ACC112 (cell line): ENCODE data around the gene TRIM56.

Experiments
- H2AFZ ChIP-seq: fragments of 200-600 bp; sonication (generic); one replicate; pipeline ENCODE4 v1.6.0; 2017; ENCODE audit warnings: antibody characterized with exemption, low read length; ENCODE audit not compliant: unreplicated experiment
- H3K27ac ChIP-seq: fragments of 200-600 bp; sonication (generic); 2 replicates; pipeline ENCODE4 v1.5.1; 2014; ENCODE audit warnings: low read depth, mild to moderate bottlenecking, antibody characterized with exemption, low read length, moderate library complexity
- H3K27me3 ChIP-seq: fragments of 200-600 bp; sonication (generic); 2 replicates; pipeline ENCODE4 v1.6.1; 2014; ENCODE audit warnings: mild to moderate bottlenecking, antibody characterized with exemption, low read length, moderate library complexity, mixed read lengths; ENCODE audit not compliant: insufficient read depth
- H3K36me3 ChIP-seq: fragments of 200-600 bp; sonication (generic); 2 replicates; pipeline ENCODE4 v1.6.1; 2016; ENCODE audit warnings: mild to moderate bottlenecking, antibody characterized with exemption, low read length, moderate library complexity, mixed read lengths; ENCODE audit not compliant: insufficient read depth
- H3K4me1 ChIP-seq: fragments of 200-600 bp; sonication (generic); one replicate; pipeline ENCODE4 v1.6.1; 2016; ENCODE audit warnings: low read length, mixed read lengths; ENCODE audit not compliant: insufficient read depth, unreplicated experiment, control insufficient read depth
- H3K4me3 ChIP-seq: fragments of 200-600 bp; sonication (generic); 2 replicates; pipeline ENCODE4 v1.5.1; 2014; ENCODE audit warnings: mild to moderate bottlenecking, low read depth, low read length
- H3K79me2 ChIP-seq: fragments of 200-600 bp; sonication (generic); one replicate; pipeline ENCODE4 v1.6.0; 2016; ENCODE audit warnings: low read length; ENCODE audit not compliant: control insufficient read depth, unreplicated experiment, insufficient read depth

Gene TRIM56

GRCh38 chr7:101122933-101123702, 37.8 kb downstream of the TRIM56 start:
- Histone ChIP-seq H3K36me3 (peaks cover 11% of the 10 kb centered on the region), H3K79me2 (peaks cover 30% of the 10 kb centered on the region), H3K4me3 (peak overlapping the region; percentile 60), H3K27ac (peak overlapping the region; percentile 100), H2AFZ (no peak overlapping the region), H3K4me1 (peaks cover 74% of the 10 kb centered on the region), H3K27me3 (no peaks in the 10 kb centered on the region)

- H2AFZ ChIP-seq = no peak overlapping the region
- peaks cover 17% of the 10 kb centered on the region for H3K36me3 ChIP-seq
- H3K27me3 ChIP-seq = no peaks in the 10 kb centered on the region
- peaks cover 36% of the 10 kb centered on the region for H3K79me2 ChIP-seq
- peak overlapping the region; percentile 100 for H3K27ac ChIP-seq
- H3K4me3 ChIP-seq = no peak overlapping the region
- peaks cover 69% of the 10 kb centered on the region for H3K4me1 ChIP-seq
Observed at GRCh38 chr7:101123703-101124068, 38.4 kb downstream of the TRIM56 start.

GRCh38 chr7:101124376-101125056, 39.2 kb downstream of the TRIM56 start:
- Histone ChIP-seq H3K79me2 (peaks cover 41% of the 10 kb centered on the region), H2AFZ (no peak overlapping the region), H3K27ac (peak overlapping the region; percentile 100), H3K4me3 (no peak overlapping the region), H3K4me1 (peaks cover 64% of the 10 kb centered on the region), H3K27me3 (no peaks in the 10 kb centered on the region), H3K36me3 (peaks cover 19% of the 10 kb centered on the region)

- Histone ChIP-seq H3K4me1 (peaks cover 60% of the 10 kb centered on the region), H3K4me3 (peak overlapping the region; percentile 96), H3K36me3 (peaks cover 26% of the 10 kb centered on the region), H3K27ac (peak overlapping the region; percentile 100), H2AFZ (no peak overlapping the region), H3K27me3 (no peaks in the 10 kb centered on the region), H3K79me2 (peaks cover 42% of the 10 kb centered on the region)
Observed at GRCh38 chr7:101125989-101126650, 40.8 kb downstream of the TRIM56 start.

GRCh38 chr7:101126651-101127459, 41.6 kb downstream of the TRIM56 start, which contains the start of gene SERPINE1:
TSS of gene SERPINE1 (plus strand) at chr7:101127104. CDS start at chr7:101128394, 1,290 bp downstream.
- Histone ChIP-seq H2AFZ (no peak within 1 kb of the TSS), H3K4me3 (peak within 1 kb of the TSS; percentile 96), H3K36me3 (peaks cover 26% of the 10 kb centered on the region), H3K79me2 (peaks cover 42% of the 10 kb centered on the region), H3K4me1 (peaks cover 53% of the 10 kb centered on the region), H3K27ac (peak within 1 kb of the TSS; percentile 100), H3K27me3 (no peaks in the 10 kb centered on the region)

- Histone ChIP-seq H3K27ac (peak overlapping the region; percentile 100), H2AFZ (no peak overlapping the region), H3K4me3 (peak overlapping the region; percentile 96), H3K79me2 (peaks cover 42% of the 10 kb centered on the region), H3K36me3 (peaks cover 30% of the 10 kb centered on the region), H3K27me3 (no peaks in the 10 kb centered on the region), H3K4me1 (peaks cover 47% of the 10 kb centered on the region)
Observed at GRCh38 chr7:101127460-101128039, 42.3 kb downstream of the TRIM56 start.

GRCh38 chr7:101128040-101128834, 43.0 kb downstream of the TRIM56 start:
- peak overlapping the region; percentile 96 for H3K4me3 ChIP-seq
- peaks cover 38% of the 10 kb centered on the region for H3K79me2 ChIP-seq
- no peaks in the 10 kb centered on the region for H3K27me3 ChIP-seq
- H2AFZ ChIP-seq = no peak overlapping the region
- peaks cover 41% of the 10 kb centered on the region for H3K4me1 ChIP-seq
- peaks cover 30% of the 10 kb centered on the region for H3K36me3 ChIP-seq
- H3K27ac ChIP-seq = peak overlapping the region; percentile 100

- Histone ChIP-seq H3K4me3 (peak overlapping the region; percentile 96), H3K79me2 (peaks cover 31% of the 10 kb centered on the region), H3K4me1 (peaks cover 38% of the 10 kb centered on the region), H3K27me3 (no peaks in the 10 kb centered on the region), H3K36me3 (peaks cover 39% of the 10 kb centered on the region), H2AFZ (no peak overlapping the region), H3K27ac (peak overlapping the region; percentile 100)
Observed at GRCh38 chr7:101129603-101130117, 44.4 kb downstream of the TRIM56 start.
